Prostate gland (tissue), 2 donors: ENCODE data around the gene TBC1D7. TPM values are rescaled to one million over a fixed set of nuclear protein-coding genes. Genes with fewer than 3 reads are reported as not detected.

ENCODE experiments used
- DNase-seq: peaks from one replicate; pipeline ENCODE4 v3.0.0-alpha.2; 2019; ENCODE audit warnings: low spot score
- H3K27ac ChIP-seq, 2 donors: fragments of 200-600 bp; sonication (generic); 2 replicates each; pipeline ENCODE4 v1.5.1; 2017 to 2019
- H3K27me3 ChIP-seq: fragments of 200-600 bp; sonication (generic); replicated peaks from 2 replicates; pipeline ENCODE4 v1.5.1; 2019; ENCODE audit not compliant: insufficient read depth
- H3K36me3 ChIP-seq, 2 donors: fragments of 200-600 bp; sonication (generic); 1 replicate in 1 of 2; 2 replicates in 1 of 2; pipeline versions ENCODE4 v1.5.1 to v1.8.1; 2017 to 2019
- H3K4me1 ChIP-seq: fragments of 200-600 bp; sonication (generic); replicated peaks from 2 replicates; pipeline ENCODE4 v1.5.1; 2019
- H3K4me3 ChIP-seq, 2 donors: fragments of 200-600 bp; sonication (generic); 2 replicates each; pipeline ENCODE4 v1.5.1; 2017 to 2019
- H3K9me3 ChIP-seq: fragments of 200-600 bp; sonication (generic); 2 replicates; pipeline ENCODE4 v1.5.1; 2017
- CTCF ChIP-seq, 4 experiments: fragments of 200-600 bp in 2 of 4; fragments of 450-650 bp in 2 of 4; sonication (generic) in 2 of 4; IDR thresholded peaks; 1 replicate in 3 of 4; 2 replicates in 1 of 4; pipeline ENCODE4 v1.5.1; 2016 to 2019; ENCODE audit warnings: antibody characterized with exemption in 4 of 4, mild to moderate bottlenecking in 2 of 4, moderate library complexity in 2 of 4
- POLR2A ChIP-seq: fragments of 450-650 bp; IDR thresholded peaks from one replicate; pipeline ENCODE4 v1.6.1; 2016; ENCODE audit warnings: antibody characterized with exemption, mild to moderate bottlenecking
- POLR2AphosphoS5 ChIP-seq: sonication (generic); formaldehyde crosslinking; IDR thresholded peaks from one replicate; pipeline ENCODE4 v1.6.1; 2017; ENCODE audit warnings: antibody characterized with exemption
- WGBS: methylation state at CpG from one replicate; pipeline ENCODE4 v1.1.5; 2018; 5-methylcytosine and 5-hydroxymethylcytosine counted together
- intact Hi-C: fragments of 100-400 bp; cut with DNase I; formaldehyde crosslinking; loops from one replicate; pipeline ENCODE4 v1.14.2; 2022
- total RNA-seq, 2 donors: library from RNA; depleted of rRNA; stranded (reverse); fragments of >200 nt; gene quantifications; one replicate each; pipeline ENCODE4 v1.1.0, GENCODE V29; 2016

TBC1D7 gene
- total RNA-seq, 2 donors from 2014 or later, result 11.6 to 27.9 TPM

DNA sequence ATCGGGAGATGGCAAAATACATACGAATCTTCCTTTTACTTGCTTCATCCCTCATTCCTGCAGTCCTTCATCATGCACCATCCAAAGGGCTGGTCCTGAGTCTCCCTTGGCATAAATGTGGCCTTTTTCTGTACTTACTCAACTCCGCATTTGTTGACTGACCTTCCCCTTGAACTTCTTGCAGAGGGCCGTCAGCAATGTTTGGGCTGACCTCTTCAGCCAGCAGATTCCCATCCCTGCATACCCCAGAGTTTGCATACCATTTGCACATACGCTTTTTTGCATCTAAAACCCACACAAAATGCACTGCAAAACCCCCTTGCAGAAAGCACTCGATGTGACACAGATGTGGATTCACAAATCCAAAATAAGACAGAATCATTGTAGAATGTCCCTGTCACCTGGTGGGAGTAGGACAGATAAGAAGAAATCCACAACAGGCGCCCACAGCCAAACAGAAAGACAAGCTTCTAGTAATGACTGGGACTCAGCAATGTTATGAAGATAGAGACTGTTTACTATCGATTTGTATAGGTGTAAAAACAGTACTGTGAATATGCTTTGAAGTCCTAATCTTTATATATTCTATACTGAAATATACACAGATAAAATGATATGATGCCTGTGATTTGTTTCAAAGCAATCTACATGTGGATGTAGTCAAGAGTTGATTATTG, 45.8 kb downstream of the TBC1D7 start:
- no peak overlapping the region for H3K27ac ChIP-seq
- H3K36me3 ChIP-seq, result no peaks in the 10 kb centered on the region
- DNase-seq, result no peak
- H3K27me3 ChIP-seq, result no peaks in the 10 kb centered on the region
- no peak overlapping the region for H3K4me3 ChIP-seq
- H3K4me1 ChIP-seq, result no peaks in the 10 kb centered on the region
- 84% methylated on average over 8 of the region's 8 CpGs for WGBS
- H3K9me3 ChIP-seq, result no peaks in the 10 kb centered on the region
- intact Hi-C loops, result no loop called here
- TF ChIP-seq CTCF (IDR thresholded peaks at IDR 0.05) (no peak), POLR2A (no peak), POLR2AphosphoS5 (no peak)

DNA sequence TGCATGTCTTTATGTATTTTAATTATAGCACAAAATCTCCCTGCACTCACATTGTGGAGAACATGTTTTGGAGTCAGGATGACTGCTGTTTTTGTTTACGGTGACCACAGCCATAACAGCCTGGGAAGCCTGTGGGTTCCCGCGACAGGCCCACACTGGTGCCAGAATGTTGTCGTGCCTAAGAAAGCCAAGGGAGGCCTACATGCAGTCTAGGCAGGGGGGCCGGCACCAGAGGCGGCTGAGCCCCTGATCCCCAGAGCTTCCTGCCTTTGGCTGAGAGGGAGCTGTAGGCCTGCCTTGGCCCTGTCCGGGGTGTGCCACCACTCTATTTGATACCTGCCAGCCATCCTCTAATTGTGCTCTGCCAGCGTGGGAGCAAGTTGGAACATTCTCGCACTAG, 46.7 kb downstream of the TBC1D7 start:
- intact Hi-C loops, result no loop called here
- no peaks in the 10 kb centered on the region for H3K4me1 ChIP-seq
- WGBS, result 59% methylated on average over 8 of the region's 9 CpGs
- no peak overlapping the region for H3K27ac ChIP-seq
- H3K36me3 ChIP-seq, result no peaks in the 10 kb centered on the region
- no peak for DNase-seq
- no peaks in the 10 kb centered on the region for H3K9me3 ChIP-seq
- H3K4me3 ChIP-seq, result no peak overlapping the region
- TF ChIP-seq POLR2AphosphoS5 (no peak), POLR2A (no peak), CTCF (IDR thresholded peaks at IDR 0.05) (no peak)
- H3K27me3 ChIP-seq, result no peaks in the 10 kb centered on the region

DNA sequence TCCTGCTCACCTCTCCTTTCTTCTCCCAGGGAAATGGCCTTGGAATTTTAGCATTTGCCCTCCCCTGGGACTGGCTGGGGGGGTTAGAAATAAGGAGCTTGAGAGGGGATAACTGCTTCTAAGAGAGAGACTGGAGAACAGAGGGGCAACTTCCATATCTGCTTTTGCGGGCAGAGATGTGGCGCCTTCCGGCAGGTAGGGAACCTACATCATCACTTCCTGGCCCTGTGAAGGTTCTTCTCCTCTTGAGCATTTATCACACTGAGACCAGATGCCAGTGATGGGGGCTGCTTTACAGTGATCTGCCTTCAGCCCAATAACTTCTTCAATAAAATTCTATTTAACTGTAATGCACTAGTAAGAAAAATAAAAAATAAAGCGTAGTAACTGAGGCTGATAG, 48.1 kb downstream of the TBC1D7 start:
- Histone ChIP-seq H3K4me1 (no peaks in the 10 kb centered on the region), H3K9me3 (no peaks in the 10 kb centered on the region), H3K27ac (no peak overlapping the region), H3K4me3 (no peak overlapping the region), H3K27me3 (no peaks in the 10 kb centered on the region), H3K36me3 (no peaks in the 10 kb centered on the region)
- intact Hi-C loops, result no loop called here
- TF ChIP-seq POLR2AphosphoS5 (no peak), POLR2A (no peak), CTCF (IDR thresholded peaks at IDR 0.05) (no peak)
- WGBS, result 66% methylated on average over 4 of the region's 4 CpGs
- no peak for DNase-seq

DNA sequence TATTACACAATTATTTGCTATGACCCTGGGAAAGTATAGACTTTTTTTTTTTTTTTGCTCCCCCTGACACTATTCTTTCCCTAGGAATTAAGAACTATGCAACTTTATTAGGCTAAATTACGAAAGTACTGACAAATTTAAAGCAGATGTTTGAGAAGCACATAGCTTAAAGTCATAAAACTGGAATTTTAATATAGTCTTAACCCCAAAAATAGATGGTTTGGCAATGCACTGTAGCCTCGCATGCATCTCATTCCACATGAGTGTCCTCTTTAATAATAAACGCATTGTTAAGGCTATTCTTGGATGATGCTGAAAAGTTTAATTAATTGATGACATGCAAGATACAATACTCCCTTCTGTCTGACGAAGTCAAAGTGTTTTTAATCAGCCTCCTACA, 49.3 kb downstream of the TBC1D7 start:
- DNase-seq, result no peak
- Histone ChIP-seq H3K4me1 (no peaks in the 10 kb centered on the region), H3K27me3 (no peaks in the 10 kb centered on the region), H3K27ac (no peak overlapping the region), H3K36me3 (no peaks in the 10 kb centered on the region), H3K4me3 (no peak overlapping the region), H3K9me3 (no peaks in the 10 kb centered on the region)
- intact Hi-C loops, result no loop called here
- TF ChIP-seq POLR2A, result no peak
- TF ChIP-seq CTCF (IDR thresholded peaks at IDR 0.05), result no peak
- no peak for TF ChIP-seq POLR2AphosphoS5
- 50% methylated on average over 4 of the region's 4 CpGs for WGBS

DNA sequence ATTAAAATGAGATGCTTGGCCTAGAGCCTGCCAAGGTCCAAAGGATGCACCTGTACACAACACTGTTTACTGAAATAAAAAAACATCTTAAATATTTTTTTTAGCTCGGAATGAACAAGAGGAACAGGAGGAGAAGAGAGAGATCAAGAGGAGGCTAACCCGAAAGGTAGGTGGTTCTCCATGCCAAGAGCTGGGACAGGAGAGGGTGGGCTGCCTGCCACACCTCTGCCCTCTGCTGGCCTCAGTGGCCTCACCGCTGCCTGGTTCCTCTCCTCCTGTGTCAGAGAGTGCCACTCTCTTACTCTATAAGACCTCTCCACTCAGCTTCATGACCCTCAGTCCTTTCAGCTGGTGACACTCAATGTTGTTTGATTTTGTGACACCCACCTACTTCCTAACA, 50.2 kb downstream of the TBC1D7 start:
- intact Hi-C loops, result no loop called here
- H3K27me3 ChIP-seq, result no peaks in the 10 kb centered on the region
- no peaks in the 10 kb centered on the region for H3K36me3 ChIP-seq
- no peaks in the 10 kb centered on the region for H3K9me3 ChIP-seq
- 72% methylated on average over 3 of the region's 3 CpGs for WGBS
- DNase-seq, result no peak
- H3K4me1 ChIP-seq, result no peaks in the 10 kb centered on the region
- H3K27ac ChIP-seq, result no peak overlapping the region
- no peak for TF ChIP-seq POLR2AphosphoS5
- no peak for TF ChIP-seq CTCF (IDR thresholded peaks at IDR 0.05)
- no peak for TF ChIP-seq POLR2A
- H3K4me3 ChIP-seq, result no peak overlapping the region
